GM12874 (cell line): Measurements from ENCODE around the gene FAM120AOS.

ENCODE experiments used
- TF ChIP-seq, protein P1 (sequence below): IDR thresholded peaks from 2 replicates; pipeline ENCODE4 v1.5.1; 2011; ENCODE audit warnings: low read depth, mild to moderate bottlenecking, control low read depth, low read length, moderate library complexity; ENCODE audit not compliant: insufficient read depth

Gene FAM120AOS

DNA sequence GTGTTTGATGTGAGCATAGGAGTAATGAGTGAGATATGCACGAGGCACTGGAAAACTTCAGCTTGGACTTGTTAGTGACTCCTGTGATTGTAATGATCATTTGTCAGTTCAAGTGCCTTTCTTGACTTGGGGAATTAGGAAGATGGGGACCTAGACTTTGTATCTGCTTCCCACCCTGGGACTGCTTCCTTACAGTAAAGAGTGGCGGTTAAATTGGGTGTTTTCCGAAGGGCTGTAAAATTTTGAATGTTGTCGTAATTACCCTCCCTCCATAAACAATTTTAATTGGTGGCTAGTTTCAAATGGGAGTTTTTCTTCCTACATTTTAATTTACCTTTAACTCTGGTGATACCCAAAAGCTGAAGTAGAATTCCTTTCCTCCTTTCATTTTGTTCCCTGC lies 23.5 kb upstream of the FAM120AOS start:
- TF ChIP-seq, protein P1, sequence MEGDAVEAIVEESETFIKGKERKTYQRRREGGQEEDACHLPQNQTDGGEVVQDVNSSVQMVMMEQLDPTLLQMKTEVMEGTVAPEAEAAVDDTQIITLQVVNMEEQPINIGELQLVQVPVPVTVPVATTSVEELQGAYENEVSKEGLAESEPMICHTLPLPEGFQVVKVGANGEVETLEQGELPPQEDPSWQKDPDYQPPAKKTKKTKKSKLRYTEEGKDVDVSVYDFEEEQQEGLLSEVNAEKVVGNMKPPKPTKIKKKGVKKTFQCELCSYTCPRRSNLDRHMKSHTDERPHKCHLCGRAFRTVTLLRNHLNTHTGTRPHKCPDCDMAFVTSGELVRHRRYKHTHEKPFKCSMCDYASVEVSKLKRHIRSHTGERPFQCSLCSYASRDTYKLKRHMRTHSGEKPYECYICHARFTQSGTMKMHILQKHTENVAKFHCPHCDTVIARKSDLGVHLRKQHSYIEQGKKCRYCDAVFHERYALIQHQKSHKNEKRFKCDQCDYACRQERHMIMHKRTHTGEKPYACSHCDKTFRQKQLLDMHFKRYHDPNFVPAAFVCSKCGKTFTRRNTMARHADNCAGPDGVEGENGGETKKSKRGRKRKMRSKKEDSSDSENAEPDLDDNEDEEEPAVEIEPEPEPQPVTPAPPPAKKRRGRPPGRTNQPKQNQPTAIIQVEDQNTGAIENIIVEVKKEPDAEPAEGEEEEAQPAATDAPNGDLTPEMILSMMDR: no peak

DNA sequence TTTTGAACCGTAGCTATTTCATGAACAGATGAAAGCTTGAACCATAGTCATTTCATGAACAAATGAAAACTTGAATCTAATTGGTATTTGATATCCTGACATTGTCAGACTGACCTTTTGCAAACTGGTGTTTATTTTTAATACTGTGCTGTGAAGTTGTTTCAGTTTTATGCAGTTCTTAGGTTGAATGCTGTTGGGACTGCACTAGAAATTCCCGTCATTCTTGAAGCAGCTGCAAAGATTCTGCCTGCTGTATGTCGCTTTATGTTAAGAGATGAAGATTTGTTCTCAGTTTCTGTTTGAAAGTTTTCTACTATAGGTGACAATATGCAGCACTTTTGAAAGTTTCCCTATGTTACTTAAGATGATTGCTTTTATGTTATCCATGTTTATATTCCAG lies 22.5 kb upstream of the FAM120AOS start:
- TF ChIP-seq, protein P1: no peak

DNA sequence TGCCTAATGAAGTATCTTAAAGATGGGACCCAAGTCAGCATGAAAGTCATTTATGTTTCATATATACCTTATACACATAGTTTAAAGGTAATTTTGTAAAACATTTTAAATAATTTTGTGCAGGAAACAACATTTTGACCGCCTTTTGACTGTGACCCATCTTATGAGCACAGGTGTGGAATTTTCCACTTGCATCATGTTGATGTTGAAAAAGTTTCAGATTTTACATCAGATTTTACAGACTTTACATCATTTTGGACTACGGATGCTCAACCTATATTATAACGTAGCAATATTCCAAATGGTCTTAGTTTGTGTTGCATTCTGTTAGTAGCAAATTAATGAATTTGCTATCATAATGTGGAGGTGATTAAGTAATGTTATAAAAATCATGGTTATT lies 21.7 kb upstream of the FAM120AOS start:
- TF ChIP-seq, protein P1: no peak

DNA sequence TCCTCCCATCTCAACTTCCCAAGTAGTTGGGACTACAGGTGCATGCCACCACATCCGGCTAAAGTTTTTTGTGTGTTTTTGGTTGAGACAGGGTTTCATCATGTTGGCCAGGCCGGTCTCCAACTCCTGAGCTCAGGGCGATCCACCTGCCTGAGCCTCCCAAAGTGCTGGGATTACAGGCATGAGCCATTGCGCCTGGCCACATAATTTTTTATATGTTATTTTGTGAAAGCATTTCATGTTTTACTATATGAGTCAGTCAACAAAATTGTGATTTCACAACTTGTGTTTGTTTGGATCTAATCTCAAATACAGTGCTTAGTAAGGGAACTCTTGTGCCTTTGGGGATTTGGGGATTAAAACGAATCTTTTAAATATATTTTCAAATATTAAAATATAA lies 20.0 kb upstream of the FAM120AOS start:
- TF ChIP-seq, protein P1: no peak

DNA sequence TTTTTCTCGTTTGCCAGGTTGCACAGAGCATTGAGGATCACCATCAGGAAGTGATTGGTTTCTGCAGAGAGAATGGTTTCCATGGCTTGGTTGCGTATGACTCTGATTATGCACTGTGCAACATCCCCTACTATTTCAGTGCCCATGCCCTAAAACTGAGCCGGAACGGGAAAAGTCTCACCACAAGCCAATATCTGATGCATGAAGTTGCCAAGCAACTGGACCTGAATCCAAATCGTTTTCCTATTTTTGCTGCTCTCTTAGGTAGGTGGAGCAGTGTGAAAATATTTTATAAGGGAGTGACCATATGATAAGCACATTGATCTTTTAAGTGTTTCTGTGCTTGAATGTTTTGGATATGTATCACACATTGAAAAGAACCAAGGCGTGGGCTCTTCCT lies 17.7 kb upstream of the FAM120AOS start:
- TF ChIP-seq, protein P1: no peak

DNA sequence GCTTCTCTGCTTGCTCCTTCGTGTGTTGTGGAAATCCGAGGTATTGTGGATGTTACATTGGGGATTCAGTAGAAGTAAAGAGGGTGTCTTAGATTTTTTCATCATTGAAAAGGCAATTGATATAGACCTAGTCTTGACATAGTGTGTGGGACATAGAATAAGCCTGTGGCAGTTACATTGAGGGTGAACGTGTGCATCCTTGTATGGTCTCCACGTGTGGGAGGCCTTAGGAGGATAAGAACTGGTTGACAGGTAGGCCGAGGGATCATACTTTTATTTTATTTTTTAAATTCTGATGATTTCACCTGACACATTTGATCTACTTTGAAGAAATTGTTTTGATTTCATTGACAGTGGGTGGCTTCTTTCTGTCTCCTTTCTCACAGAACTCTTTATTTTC lies 17.0 kb upstream of the FAM120AOS start:
- TF ChIP-seq, protein P1: no peak

DNA sequence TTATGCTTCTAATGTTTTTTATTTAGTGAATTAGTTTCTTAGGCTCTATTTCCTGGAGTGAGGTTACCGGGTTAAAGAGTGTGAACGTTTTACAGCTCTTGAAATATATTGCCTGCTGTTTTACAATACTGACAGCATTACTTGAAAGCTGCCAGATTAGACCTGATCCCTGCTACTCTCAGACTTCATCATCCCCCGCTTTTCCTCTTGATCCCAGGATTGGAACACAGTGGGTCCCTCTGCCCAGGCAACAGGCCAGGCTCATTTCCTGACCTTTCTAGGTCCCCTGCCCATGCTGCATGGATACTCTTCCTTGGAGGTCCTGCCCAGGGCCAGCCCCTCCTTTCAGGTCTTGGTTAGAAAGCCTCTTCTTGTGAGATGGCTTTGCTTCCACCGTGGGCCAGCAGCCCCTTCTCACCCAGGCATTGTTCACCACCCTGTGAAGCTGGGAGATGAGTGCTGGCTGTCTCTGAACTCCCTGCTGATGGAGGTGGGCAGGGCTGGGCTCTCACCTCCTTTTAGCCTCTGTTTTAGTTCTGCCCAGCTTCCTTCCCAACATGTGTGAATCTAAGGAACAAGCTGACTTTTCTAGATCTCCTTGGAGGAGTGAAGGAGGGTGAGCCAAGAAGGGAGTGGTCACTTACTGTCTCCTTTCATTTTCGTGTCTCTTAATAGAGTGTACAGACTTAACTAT lies 15.5 kb upstream of the FAM120AOS start:
- TF ChIP-seq, protein P1: no peak
